22Rv1 (cell line): ENCODE measurements around the gene PPP2R5C.

Experiments
- CTCF ChIP-seq: fragments of 450-650 bp; IDR thresholded peaks from 2 replicates; pipeline ENCODE4 v1.5.1; 2017; ENCODE audit warnings: mild to moderate bottlenecking
- ZFX ChIP-seq: fragments of 450-650 bp; IDR thresholded peaks from 2 replicates; pipeline ENCODE4 v1.6.1; 2017; ENCODE audit warnings: antibody characterized with exemption, borderline replicate concordance

DNA sequence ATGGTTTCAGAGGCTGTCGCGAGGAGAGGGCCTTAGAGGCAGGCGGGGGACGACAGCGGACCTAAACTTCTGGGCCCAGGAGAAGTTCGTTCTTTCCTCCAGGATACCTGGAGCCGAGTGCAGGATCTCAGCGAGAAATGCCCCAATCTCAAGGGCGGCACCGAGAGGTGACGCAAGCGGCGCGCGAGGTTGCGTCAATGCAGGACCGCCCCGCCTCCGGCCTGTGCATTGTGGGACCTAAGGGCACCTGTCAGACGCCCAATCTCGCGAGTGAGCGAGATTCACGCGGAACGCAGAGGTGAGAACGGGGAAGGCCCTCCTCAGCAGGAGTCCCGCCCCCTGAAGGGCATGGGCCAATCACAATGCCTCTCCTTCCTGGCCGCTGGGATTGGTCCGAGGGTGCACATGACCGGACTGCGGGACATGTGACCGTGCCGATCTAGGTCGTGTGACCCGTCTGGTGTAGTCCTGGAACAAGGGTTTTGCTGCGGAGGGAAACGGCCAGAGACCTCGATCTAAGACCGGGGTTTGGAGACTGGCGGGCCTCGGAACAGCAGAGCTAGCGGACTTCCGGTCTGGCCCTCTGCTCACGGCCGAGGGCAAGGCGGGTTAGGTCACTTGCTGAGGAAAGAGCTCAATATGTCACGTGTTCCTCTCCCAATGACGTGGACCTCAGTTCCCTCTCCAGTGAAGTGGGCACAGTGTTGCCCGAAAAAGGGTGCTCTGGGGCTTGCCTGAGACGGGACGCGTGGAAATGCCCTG lies 186.6 kb downstream of the PPP2R5C start:
- TF ChIP-seq CTCF (no peak), ZFX (no peak)
